K562 (cell line): ENCODE data around the gene TBXA2R. TPM values are rescaled to one million over a fixed set of nuclear protein-coding genes. Genes with fewer than 3 reads are reported as not detected.

Experiments used
- CLOCK ChIP-seq: fragments of 250-450 bp; sonication (Bioruptor Pico); IDR thresholded peaks from 2 replicates; pipeline ENCODE4 v1.4.0; 2020; ENCODE audit warnings: mild to moderate bottlenecking, moderate library complexity, borderline replicate concordance
- GABPB2 ChIP-seq: fragments of 250-450 bp; sonication (Bioruptor Pico); conservative IDR thresholded peaks from 2 replicates; pipeline ENCODE4 v1.5.1; 2021; ENCODE audit warnings: mild to moderate bottlenecking
- GTF2A2 ChIP-seq: IDR thresholded peaks from 2 replicates; pipeline ENCODE4 v1.6.1; 2016; ENCODE audit warnings: mild to moderate bottlenecking, missing genetic modification characterization, missing compliant biosample characterization
- HINFP ChIP-seq: fragments of 450-650 bp; conservative IDR thresholded peaks from 2 replicates; pipeline ENCODE4 v1.6.1; 2016; ENCODE audit warnings: missing genetic modification characterization, low read depth, mild to moderate bottlenecking, control low read depth, missing compliant biosample characterization
- MTA3 ChIP-seq: fragments of 450-650 bp; formaldehyde crosslinking; IDR thresholded peaks from 2 replicates; pipeline ENCODE4 v1.6.1; 2017; ENCODE audit warnings: mild to moderate bottlenecking, borderline replicate concordance
- TBP ChIP-seq: optimal IDR thresholded peaks from 2 replicates; pipeline ENCODE3; 2011; ENCODE audit warnings: low read depth, low read length, improper control_type of control experiment
- ZNF23 ChIP-seq: fragments of 250-450 bp; sonication (Bioruptor Pico); IDR thresholded peaks from 2 replicates; pipeline ENCODE4 v1.4.0; 2020; ENCODE audit warnings: mild to moderate bottlenecking
- ZNF3 ChIP-seq: fragments of 250-450 bp; sonication (Bioruptor Pico); IDR thresholded peaks from 2 replicates; pipeline ENCODE4 v1.5.0; 2021; ENCODE audit warnings: mild to moderate bottlenecking, moderate library complexity
- polyA plus RNA-seq, 8 experiments: library from polyadenylated mRNA; depleted of rRNA in 4 of 8; stranded (reverse) in 5 of 8; unstranded in 3 of 8; fragments of >200 nt; fragmentation: Nextera tagmentation in 2 of 8; fragmentation: Illumina TruSeq in 1 of 8; extraction: Ambion mirVana in 2 of 8; extraction: Trizol in 1 of 8; gene quantifications; 2 replicates each; pipeline versions ENCODE4 v1.2.1 to v1.2.3, GENCODE V29; 2011 to 2014; ENCODE audit warnings: inconsistent platforms in 1 of 8, missing spikeins in 1 of 8
- total RNA-seq, 7 experiments: library from RNA; depleted of rRNA in 6 of 7; stranded (reverse); fragments of >200 nt in 6 of 7; fragmentation: Illumina TruSeq in 2 of 7; extraction: Trizol in 2 of 7; gene quantifications; 2 replicates each; pipeline versions ENCODE4 v1.2.1 to v1.2.3, GENCODE V29; 2011 to 2021; ENCODE audit warnings: low replicate concordance in 1 of 7
- TF ChIP-seq, protein P1 (sequence below), 2 experiments: fragments of 450-650 bp; IDR thresholded peaks; 2 replicates each; pipeline ENCODE4 v1.6.1; 2016; ENCODE audit warnings: mild to moderate bottlenecking in 2 of 2, borderline replicate concordance in 1 of 2, low read depth in 1 of 2, moderate library complexity in 1 of 2
- TF ChIP-seq, protein P2 (sequence below): fragments of 250-450 bp; sonication (Bioruptor Pico); IDR thresholded peaks from 2 replicates; pipeline ENCODE4 v1.4.0; 2020; ENCODE audit warnings: mild to moderate bottlenecking, moderate library complexity

Gene TBXA2R
- total and polyA plus RNA-seq, 9 of the 15 experiments (the other 6 are each of a cell fraction or from before 2014, with no cell fraction given), result 1.5 to 24.0 (median 2.8) TPM

DNA sequence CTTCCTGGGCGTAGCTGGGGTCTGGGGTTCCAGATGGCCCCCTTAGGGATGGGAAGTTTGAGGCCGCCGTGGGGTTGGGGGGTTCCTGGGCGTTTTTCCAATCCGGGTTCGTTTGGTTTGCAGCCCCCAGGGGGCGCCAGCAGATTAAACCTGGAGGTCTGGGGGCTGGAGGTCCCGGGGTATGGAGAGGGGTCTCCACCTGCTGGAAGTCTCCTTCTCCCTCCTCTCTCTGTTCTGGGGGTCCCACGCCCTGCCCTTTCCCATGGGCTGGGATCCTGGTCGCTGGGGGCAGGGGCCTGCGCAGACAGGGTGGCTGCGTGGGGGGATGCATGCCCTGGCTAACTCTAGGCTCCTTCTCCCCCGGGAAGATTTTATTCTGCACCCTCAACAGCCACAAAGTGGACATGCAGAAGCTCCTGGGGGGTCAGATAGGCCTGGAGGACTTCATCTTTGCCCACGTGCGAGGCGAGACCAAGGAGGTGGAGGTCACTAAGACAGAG is 20.5 kb downstream of the TBXA2R start (continued):
- TF ChIP-seq, protein P1, sequence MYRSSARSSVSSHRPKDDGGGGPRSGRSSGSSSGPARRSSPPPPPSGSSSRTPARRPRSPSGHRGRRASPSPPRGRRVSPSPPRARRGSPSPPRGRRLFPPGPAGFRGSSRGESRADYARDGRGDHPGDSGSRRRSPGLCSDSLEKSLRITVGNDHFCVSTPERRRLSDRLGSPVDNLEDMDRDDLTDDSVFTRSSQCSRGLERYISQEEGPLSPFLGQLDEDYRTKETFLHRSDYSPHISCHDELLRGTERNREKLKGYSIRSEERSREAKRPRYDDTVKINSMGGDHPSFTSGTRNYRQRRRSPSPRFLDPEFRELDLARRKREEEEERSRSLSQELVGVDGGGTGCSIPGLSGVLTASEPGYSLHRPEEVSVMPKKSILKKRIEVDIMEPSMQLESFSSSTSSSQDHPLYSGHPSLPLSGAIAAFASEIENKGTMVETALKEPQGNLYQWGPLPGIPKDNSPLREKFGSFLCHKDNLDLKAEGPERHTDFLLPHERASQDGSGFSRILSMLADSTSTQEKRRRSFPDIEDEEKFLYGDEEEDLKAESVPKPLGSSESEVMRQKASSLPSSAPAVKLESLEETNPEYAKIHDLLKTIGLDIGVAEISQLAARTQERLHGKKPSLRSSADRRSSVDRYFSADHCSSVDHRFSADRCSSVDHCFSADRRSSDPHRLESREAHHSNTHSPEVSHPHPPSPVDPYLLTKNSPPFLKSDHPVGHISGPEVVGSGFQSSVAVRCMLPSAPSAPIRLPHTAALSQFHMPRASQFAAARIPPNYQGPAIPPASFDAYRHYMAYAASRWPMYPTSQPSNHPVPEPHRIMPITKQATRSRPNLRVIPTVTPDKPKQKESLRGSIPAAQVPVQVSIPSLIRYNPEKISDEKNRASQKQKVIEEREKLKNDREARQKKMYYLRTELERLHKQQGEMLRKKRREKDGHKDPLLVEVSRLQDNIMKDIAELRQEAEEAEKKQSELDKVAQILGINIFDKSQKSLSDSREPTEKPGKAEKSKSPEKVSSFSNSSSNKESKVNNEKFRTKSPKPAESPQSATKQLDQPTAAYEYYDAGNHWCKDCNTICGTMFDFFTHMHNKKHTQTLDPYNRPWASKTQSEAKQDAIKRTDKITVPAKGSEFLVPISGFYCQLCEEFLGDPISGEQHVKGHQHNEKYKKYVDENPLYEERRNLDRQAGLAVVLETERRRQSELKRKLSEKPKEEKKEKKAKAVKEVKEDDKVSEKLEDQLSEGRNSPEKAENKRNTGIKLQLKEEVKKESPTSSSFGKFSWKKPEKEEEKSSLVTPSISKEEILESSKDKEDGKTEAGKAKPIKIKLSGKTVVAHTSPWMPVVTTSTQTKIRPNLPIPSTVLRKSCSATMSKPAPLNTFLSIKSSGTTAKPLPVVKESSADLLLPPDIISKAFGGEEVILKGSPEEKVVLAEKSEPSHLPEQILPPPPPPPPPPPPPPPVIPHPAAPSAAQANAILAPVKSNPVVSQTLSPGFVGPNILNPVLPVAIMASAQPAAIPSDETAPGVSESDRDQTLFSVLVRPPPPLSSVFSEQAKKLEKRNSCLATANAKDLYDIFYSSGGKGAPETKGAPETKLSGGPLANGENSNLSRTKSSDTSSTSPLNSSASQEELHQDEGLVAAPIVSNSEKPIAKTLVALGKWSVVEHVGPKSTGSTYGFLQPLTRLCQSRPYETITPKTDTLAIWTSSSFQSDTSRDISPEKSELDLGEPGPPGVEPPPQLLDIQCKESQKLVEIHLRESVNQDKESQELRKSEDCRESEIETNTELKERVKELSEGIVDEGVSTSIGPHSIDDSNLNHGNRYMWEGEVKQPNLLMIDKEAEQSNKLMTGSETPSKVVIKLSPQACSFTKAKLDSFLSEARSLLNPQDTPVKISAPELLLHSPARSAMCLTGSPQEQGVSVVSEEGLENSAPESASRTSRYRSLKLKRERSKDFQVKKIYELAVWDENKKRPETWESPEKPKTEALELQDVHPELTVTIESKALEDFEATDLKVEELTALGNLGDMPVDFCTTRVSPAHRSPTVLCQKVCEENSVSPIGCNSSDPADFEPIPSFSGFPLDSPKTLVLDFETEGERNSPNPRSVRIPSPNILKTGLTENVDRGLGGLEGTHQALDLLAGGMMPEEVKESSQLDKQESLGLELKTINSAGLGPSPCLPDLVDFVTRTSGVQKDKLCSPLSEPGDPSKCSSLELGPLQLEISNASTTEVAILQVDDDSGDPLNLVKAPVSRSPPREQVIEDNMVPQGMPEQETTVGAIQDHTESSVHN (IDR thresholded peaks at IDR 0.05; ENCODE audit: borderline replicate concordance in 1 of 2, low read depth in 1 of 2), result no peak
- TF ChIP-seq, protein P2, sequence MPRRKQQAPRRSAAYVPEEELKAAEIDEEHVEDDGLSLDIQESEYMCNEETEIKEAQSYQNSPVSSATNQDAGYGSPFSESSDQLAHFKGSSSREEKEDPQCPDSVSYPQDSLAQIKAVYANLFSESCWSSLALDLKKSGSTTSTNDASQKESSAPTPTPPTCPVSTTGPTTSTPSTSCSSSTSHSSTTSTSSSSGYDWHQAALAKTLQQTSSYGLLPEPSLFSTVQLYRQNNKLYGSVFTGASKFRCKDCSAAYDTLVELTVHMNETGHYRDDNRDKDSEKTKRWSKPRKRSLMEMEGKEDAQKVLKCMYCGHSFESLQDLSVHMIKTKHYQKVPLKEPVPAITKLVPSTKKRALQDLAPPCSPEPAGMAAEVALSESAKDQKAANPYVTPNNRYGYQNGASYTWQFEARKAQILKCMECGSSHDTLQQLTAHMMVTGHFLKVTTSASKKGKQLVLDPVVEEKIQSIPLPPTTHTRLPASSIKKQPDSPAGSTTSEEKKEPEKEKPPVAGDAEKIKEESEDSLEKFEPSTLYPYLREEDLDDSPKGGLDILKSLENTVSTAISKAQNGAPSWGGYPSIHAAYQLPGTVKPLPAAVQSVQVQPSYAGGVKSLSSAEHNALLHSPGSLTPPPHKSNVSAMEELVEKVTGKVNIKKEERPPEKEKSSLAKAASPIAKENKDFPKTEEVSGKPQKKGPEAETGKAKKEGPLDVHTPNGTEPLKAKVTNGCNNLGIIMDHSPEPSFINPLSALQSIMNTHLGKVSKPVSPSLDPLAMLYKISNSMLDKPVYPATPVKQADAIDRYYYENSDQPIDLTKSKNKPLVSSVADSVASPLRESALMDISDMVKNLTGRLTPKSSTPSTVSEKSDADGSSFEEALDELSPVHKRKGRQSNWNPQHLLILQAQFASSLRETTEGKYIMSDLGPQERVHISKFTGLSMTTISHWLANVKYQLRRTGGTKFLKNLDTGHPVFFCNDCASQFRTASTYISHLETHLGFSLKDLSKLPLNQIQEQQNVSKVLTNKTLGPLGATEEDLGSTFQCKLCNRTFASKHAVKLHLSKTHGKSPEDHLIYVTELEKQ (CRISPR knock-in tag), result no peak
- no peak for TF ChIP-seq HINFP (tag)
- no peak for TF ChIP-seq ZNF23
- no peak for TF ChIP-seq CLOCK
- TF ChIP-seq TBP, result no peak
- no peak for TF ChIP-seq GTF2A2 (tag)
- TF ChIP-seq GABPB2, result no peak
- TF ChIP-seq MTA3, result no peak
- no peak for TF ChIP-seq ZNF3 (CRISPR knock-in tag)
